ENCODE measurements around the gene ATE1.

Gene ATE1

GRCh38 chr10:121732656-121733445 is 195.0 kb downstream of the ATE1 start:
- peaks cover 60% of the 10 kb centered on the region for H3K27me3 Mint-ChIP-seq (ENCODE audit: low read depth)

DNA sequence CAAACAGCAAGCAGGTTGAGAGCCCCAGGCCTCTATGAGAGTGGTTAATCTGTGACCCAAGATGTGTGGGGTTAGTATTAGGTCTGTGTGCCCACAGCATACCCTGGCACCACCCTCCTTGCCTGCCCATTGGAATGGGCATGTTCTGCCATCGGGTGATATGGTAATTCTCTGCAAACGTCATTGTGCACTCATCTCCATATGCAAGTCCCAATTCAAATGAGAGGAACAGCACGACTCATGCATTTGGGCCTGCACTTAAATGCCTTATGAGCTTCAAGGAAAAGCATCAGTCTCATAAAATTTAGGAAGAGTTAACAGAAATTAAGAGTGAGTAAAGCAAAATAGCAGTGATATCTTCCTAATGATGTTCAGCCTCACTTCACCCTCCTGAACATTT is 195.7 kb downstream of the ATE1 start:
- Mint-ChIP-seq H3K4me1 (no peaks in the 10 kb centered on the region), H3K9me3 (no peaks in the 10 kb centered on the region), H3K27me3 (ENCODE audit: low read depth) (peaks cover 56% of the 10 kb centered on the region), H3K36me3 (ENCODE audit: low read depth) (no peaks in the 10 kb centered on the region), H3K4me3 (no peak overlapping the region), H3K27ac (no peak overlapping the region)
- TF ChIP-seq CTCF (IDR thresholded peaks at IDR 0.05; ENCODE audit: unreplicated experiment in 3 of 3): no peak

More at GRCh38 chr10:121732656-121733445, 195.0 kb downstream of the ATE1 start:
- Mint-ChIP-seq H3K36me3 (ENCODE audit: low read depth) (no peaks in the 10 kb centered on the region), H3K27ac (peak overlapping the region in 1 of 3 experiments; percentile 20), H3K9me3 (no peaks in the 10 kb centered on the region), H3K4me1 (no peaks in the 10 kb centered on the region), H3K4me3 (no peak overlapping the region)
- no peak for TF ChIP-seq CTCF (IDR thresholded peaks at IDR 0.05; ENCODE audit: unreplicated experiment in 3 of 3)

- peaks cover 11% of the 10 kb centered on the region for H3K9me3 Mint-ChIP-seq
- H3K4me3 Mint-ChIP-seq: no peak overlapping the region
- no peak for TF ChIP-seq CTCF (IDR thresholded peaks at IDR 0.05; ENCODE audit: unreplicated experiment in 3 of 3)
- H3K4me1 Mint-ChIP-seq: no peaks in the 10 kb centered on the region
- peaks cover 18% of the 10 kb centered on the region for H3K27me3 Mint-ChIP-seq (ENCODE audit: low read depth)
- H3K27ac Mint-ChIP-seq: no peak overlapping the region
- no peaks in the 10 kb centered on the region for H3K36me3 Mint-ChIP-seq (ENCODE audit: low read depth)
These were observed 203.5 kb downstream of the ATE1 start for GRCh38 chr10:121724282-121724681.

DNA sequence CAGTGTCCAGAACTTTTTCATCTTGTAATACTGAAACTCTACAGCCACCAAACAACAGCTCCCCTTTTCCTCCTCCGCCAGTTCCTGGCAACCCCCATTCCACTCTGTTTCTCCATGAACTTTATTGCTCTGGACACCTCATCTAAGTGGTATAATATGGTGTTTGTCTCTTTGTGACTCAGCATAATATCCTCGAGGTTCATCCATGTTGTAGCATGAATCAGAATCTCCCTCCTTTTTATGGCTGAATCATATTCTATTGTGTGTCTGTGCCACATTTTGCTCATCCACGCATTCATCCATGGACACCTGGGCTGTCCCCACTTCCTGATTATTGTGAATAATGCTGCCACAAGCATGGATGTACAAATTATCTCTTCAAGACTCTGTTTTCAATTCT is 205.2 kb downstream of the ATE1 start:
- Mint-ChIP-seq H3K4me1 (no peaks in the 10 kb centered on the region), H3K36me3 (ENCODE audit: low read depth) (no peaks in the 10 kb centered on the region), H3K4me3 (no peak overlapping the region), H3K27ac (no peak overlapping the region), H3K27me3 (ENCODE audit: low read depth) (peaks cover 9% of the 10 kb centered on the region), H3K9me3 (peaks cover 19% of the 10 kb centered on the region)
- TF ChIP-seq CTCF (IDR thresholded peaks at IDR 0.05; ENCODE audit: unreplicated experiment in 3 of 3): no peak

DNA sequence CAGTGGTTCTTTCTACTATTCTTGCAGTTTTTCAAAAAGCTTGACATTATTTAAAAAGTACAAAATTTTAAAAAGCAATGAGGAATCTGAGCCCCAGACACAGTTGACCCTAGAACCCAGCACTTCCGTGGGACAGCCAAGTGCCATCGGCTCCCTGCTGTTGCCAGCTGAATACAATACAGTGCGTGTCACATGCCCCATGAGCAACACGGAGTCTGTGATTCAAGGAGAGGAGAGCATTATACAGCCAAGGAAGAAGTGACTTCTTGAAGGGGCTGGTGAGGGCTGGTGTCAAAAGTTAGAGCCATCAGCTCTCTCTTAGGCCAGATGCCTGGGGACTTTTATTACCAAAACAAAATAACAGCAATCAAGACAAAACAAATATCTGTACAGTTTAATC is 206.6 kb downstream of the ATE1 start:
- no peak overlapping the region for H3K4me3 Mint-ChIP-seq
- peaks cover 21% of the 10 kb centered on the region for H3K9me3 Mint-ChIP-seq
- no peaks in the 10 kb centered on the region for H3K4me1 Mint-ChIP-seq
- peaks cover 9% of the 10 kb centered on the region for H3K27me3 Mint-ChIP-seq (ENCODE audit: low read depth)
- H3K27ac Mint-ChIP-seq: no peak overlapping the region
- no peaks in the 10 kb centered on the region for H3K36me3 Mint-ChIP-seq (ENCODE audit: low read depth)
- no peak for TF ChIP-seq CTCF (IDR thresholded peaks at IDR 0.05; ENCODE audit: unreplicated experiment in 3 of 3)

- Mint-ChIP-seq H3K27me3 (ENCODE audit: low read depth) (peaks cover 12% of the 10 kb centered on the region), H3K4me3 (no peak overlapping the region), H3K36me3 (ENCODE audit: low read depth) (no peaks in the 10 kb centered on the region), H3K27ac (no peak overlapping the region), H3K9me3 (peaks cover 29% of the 10 kb centered on the region), H3K4me1 (peaks cover 3% of the 10 kb centered on the region)
- TF ChIP-seq CTCF (IDR thresholded peaks at IDR 0.05; ENCODE audit: unreplicated experiment in 3 of 3): no peak
These were observed 211.9 kb downstream of the ATE1 start for GRCh38 chr10:121715969-121716368.
